PC-9 (cell line): Measurements from ENCODE around the gene GLYATL1. TPM values are rescaled to one million over a fixed set of nuclear protein-coding genes. Genes with fewer than 3 reads are reported as not detected.

ENCODE experiments used
- BruUV-seq: library from RNA; stranded (reverse); fragments of 400-500 nt; replicated peaks from 2 replicates; lab custom pipeline; 2021; lab: Mats Ljungman, UMichigan
- CTCF ChIA-PET: fragments of 300-600 bp; sonication (Branson Sonifier 250); formaldehyde crosslinking; loops from one replicate; lab custom pipeline; 2022; ENCODE audit warnings: antibody characterized with exemption; lab: Charles Lee
- POLR2A ChIA-PET: fragments of 300-600 bp; sonication (Branson Sonifier 250); formaldehyde crosslinking; loops from one replicate; lab custom pipeline; 2022; ENCODE audit warnings: antibody characterized with exemption; ENCODE audit not compliant: unreplicated experiment; lab: Charles Lee
- DNase-seq, 2 experiments: peaks; one replicate each; pipeline versions ENCODE4 v3.0.0 to v3.0.0-alpha.2; 2015 to 2022; ENCODE audit warnings: mixed read lengths in 1 of 2
- H2AFZ ChIP-seq: fragments of 200-600 bp; sonication (generic); 2 replicates; pipeline ENCODE4 v1.8.1; 2017; ENCODE audit warnings: antibody characterized with exemption
- H3F3A ChIP-seq: fragments of 200-600 bp; sonication (generic); 2 replicates; pipeline ENCODE4 v1.8.1; 2017; ENCODE audit warnings: antibody characterized with exemption, mild to moderate bottlenecking, low read depth; ENCODE audit not compliant: insufficient read depth
- H3K27ac ChIP-seq: fragments of 200-600 bp; sonication (generic); 2 replicates; pipeline ENCODE4 v1.6.1; 2016; ENCODE audit warnings: mixed run types
- H3K27me3 ChIP-seq: fragments of 200-600 bp; sonication (generic); 2 replicates; pipeline ENCODE4 v1.6.1; 2016; ENCODE audit warnings: low read depth, mixed run types; ENCODE audit not compliant: insufficient read depth
- H3K36me3 ChIP-seq: fragments of 200-600 bp; sonication (generic); 2 replicates; pipeline ENCODE4 v1.6.1; 2016; ENCODE audit warnings: low read depth, mixed run types
- H3K4me1 ChIP-seq: fragments of 200-600 bp; sonication (generic); replicated peaks from 2 replicates; pipeline ENCODE4 v1.6.1; 2016; ENCODE audit warnings: mixed run types; ENCODE audit not compliant: insufficient read depth
- H3K4me2 ChIP-seq: fragments of 200-600 bp; sonication (generic); 2 replicates; pipeline ENCODE4 v1.6.1; 2017; ENCODE audit warnings: mixed run types
- H3K4me3 ChIP-seq: fragments of 200-600 bp; sonication (generic); 2 replicates; pipeline ENCODE4 v1.6.1; 2016; ENCODE audit warnings: mixed run types
- H3K79me2 ChIP-seq: fragments of 200-600 bp; sonication (generic); 2 replicates; pipeline ENCODE4 v1.6.1; 2017; ENCODE audit warnings: low read depth, mixed run types
- H3K9me2 ChIP-seq: fragments of 200-600 bp; sonication (generic); 2 replicates; pipeline ENCODE4 v1.8.1; 2017; ENCODE audit warnings: mild to moderate bottlenecking; ENCODE audit not compliant: insufficient read depth
- H3K9me3 ChIP-seq: fragments of 200-600 bp; sonication (generic); 2 replicates; pipeline ENCODE4 v1.8.1; 2016; ENCODE audit warnings: low read depth; ENCODE audit not compliant: insufficient read depth
- H4K20me1 ChIP-seq: fragments of 200-600 bp; sonication (generic); 2 replicates; pipeline ENCODE4 v1.8.1; 2017; ENCODE audit not compliant: insufficient read depth
- CTCF ChIP-seq: fragments of 200-600 bp; sonication (generic); conservative IDR thresholded peaks from 2 replicates; pipeline ENCODE4 v1.6.1; 2017; ENCODE audit warnings: mixed run types, antibody characterized with exemption, mild to moderate bottlenecking, moderate library complexity
- EZH2 ChIP-seq: fragments of 200-600 bp; sonication (generic); IDR thresholded peaks from 2 replicates; pipeline ENCODE4 v1.8.0; 2017; ENCODE audit warnings: antibody characterized with exemption, low read depth
- intact Hi-C: fragments of 100-400 bp; cut with micrococcal nuclease; formaldehyde crosslinking; loops from one replicate; pipeline ENCODE4 v1.10.0; 2022; ENCODE audit not compliant: unreplicated experiment
- total RNA-seq: library from RNA; stranded (reverse); gene quantifications from 2 replicates; pipeline ENCODE4 v1.2.3, GENCODE V29; 2021

GLYATL1 gene
- total RNA-seq, 1 experiment from 2014 or later, result not detected

DNA sequence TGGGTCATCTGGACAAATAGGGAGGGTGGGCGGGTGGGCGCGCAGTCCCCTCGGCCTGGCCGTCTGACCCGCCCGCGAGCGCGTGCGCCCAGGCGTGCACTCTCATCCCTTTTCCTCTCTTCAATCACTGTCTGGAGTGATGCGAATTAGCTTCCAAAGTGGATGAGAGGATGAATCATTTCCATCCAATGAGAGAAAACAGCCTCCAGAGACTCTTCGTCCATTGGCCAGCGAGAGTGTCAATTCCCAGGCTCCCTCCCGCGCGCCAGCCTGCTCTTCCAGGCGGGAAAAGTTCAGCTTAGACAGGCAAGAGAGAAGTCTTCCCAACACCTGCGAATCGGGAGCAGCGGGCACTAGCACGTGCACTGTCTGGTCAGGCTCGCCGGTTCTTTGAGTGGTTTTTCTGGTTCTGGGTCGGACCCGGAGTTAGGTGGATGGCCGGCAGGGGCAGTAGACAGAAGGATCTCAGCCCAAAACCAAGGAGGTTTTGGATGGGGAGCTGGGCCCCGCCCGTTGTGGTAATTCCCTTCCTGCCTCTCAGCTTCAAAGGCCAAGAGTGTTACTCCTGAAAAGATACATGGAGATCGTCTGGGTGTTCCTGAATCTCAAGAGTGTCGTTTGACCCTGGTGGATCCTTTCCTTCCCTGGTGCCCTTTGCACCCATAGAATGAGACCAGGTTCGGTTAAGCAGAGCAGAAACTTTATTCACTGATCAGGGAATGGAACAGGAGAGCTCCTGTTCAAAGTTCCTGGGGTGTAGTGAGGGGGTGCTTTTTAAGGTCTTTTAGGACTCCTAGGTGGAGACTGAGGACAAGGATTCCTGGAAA lies 33.4 kb upstream of the GLYATL1 start:
- intact Hi-C loops, result loop anchor here (10.0 kb wide), 1 partner anchor 251 kb away; no protein-coding TSS in a partner anchor
- BruUV-seq, result no TSS peak
- ChIA-PET POLR2A (no interaction called here), CTCF (no interaction called here)
- Histone ChIP-seq H3K9me3 (no peaks in the 10 kb centered on the region), H3K4me3 (no peak overlapping the region), H3K9me2 (no peaks in the 10 kb centered on the region), H3K4me1 (no peaks in the 10 kb centered on the region), H3K36me3 (no peaks in the 10 kb centered on the region), H3K79me2 (no peaks in the 10 kb centered on the region), H3F3A (no peaks in the 10 kb centered on the region), H4K20me1 (no peaks in the 10 kb centered on the region), H3K27ac (no peak overlapping the region), H3K27me3 (peaks cover 21% of the 10 kb centered on the region), H3K4me2 (no peak overlapping the region), H2AFZ (no peak overlapping the region)
- no peak for TF ChIP-seq EZH2
- TF ChIP-seq CTCF, result no peak
- no peak for DNase-seq

- ChIA-PET POLR2A (no interaction called here), CTCF (no interaction called here)
- Histone ChIP-seq H2AFZ (no peak overlapping the region), H3K9me3 (no peaks in the 10 kb centered on the region), H3K79me2 (no peaks in the 10 kb centered on the region), H3K4me1 (no peaks in the 10 kb centered on the region), H3K9me2 (no peaks in the 10 kb centered on the region), H4K20me1 (no peaks in the 10 kb centered on the region), H3K36me3 (no peaks in the 10 kb centered on the region), H3K4me3 (no peak overlapping the region), H3F3A (no peaks in the 10 kb centered on the region), H3K27me3 (peaks cover 21% of the 10 kb centered on the region), H3K4me2 (no peak overlapping the region), H3K27ac (no peak overlapping the region)
- TF ChIP-seq CTCF (no peak), EZH2 (no peak)
- BruUV-seq, result no TSS peak
- intact Hi-C loops, result loop anchor here (10.0 kb wide), 1 partner anchor 253 kb away; no protein-coding TSS in a partner anchor
- no peak for DNase-seq
Observed at GRCh38 chr11:58907780-58908179, 31.5 kb upstream of the GLYATL1 start.

DNA sequence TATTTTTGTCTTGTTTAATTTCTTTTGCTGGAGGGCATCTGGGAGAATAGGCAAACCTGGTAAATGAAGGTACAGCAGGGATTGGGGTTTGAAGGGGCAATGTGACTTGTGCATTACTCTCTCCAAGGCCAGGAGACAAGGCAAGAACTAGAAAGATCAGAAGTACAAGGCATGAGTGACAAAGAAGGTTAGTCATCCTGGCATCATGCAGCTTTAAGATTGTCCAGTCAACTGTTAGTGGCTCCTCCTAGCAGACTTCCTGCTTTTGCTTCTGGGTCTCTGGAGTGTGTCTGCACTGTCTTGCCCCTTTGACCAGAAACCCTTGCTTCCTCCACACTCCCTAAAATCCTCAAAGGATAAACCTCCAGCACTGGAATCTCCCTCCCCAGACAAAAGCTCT lies 27.2 kb upstream of the GLYATL1 start:
- Histone ChIP-seq H3K27me3 (peaks cover 11% of the 10 kb centered on the region), H3K4me3 (no peak overlapping the region), H2AFZ (no peak overlapping the region), H3K36me3 (no peaks in the 10 kb centered on the region), H4K20me1 (no peaks in the 10 kb centered on the region), H3K4me1 (no peaks in the 10 kb centered on the region), H3K4me2 (no peak overlapping the region), H3K9me2 (no peaks in the 10 kb centered on the region), H3K79me2 (no peaks in the 10 kb centered on the region), H3K27ac (no peak overlapping the region), H3F3A (no peaks in the 10 kb centered on the region), H3K9me3 (peaks cover 3% of the 10 kb centered on the region; the same call in 1 of the 2 replicates)
- POLR2A ChIA-PET, result no interaction called here
- CTCF ChIA-PET, result no interaction called here
- no peak for TF ChIP-seq EZH2
- no peak for TF ChIP-seq CTCF
- intact Hi-C loops, result no loop called here
- BruUV-seq, result no TSS peak
- DNase-seq, result no peak
